Stimulated activated CD4-positive, alpha-beta T cell treated with anti-CD3 and anti-CD28 coated beads, Interleukin-15, amount 100 ng/mL, for 48 hours (primary cell): Measurements from ENCODE around the gene KLRF2.

Source experiments
- DNase-seq, 2 donors: peaks; one replicate each; pipeline ENCODE4 v3.0.0-alpha.2; 2020; ENCODE audit warnings: low read depth in 2 of 2

KLRF2 gene

GRCh38 chr12:9888665-9889273 is 7.5 kb downstream of the KLRF2 start:
- no peak for DNase-seq

- DNase-seq, result no peak
Measured at GRCh38 chr12:9895215-9895971, 14.1 kb downstream of the KLRF2 start.

- no peak for DNase-seq
Measured at GRCh38 chr12:9897535-9897934, 16.2 kb downstream of the KLRF2 start.

GRCh38 chr12:9899209-9899608 is 17.9 kb downstream of the KLRF2 start:
- DNase-seq, result no peak

GRCh38 chr12:9900930-9901329 is 19.6 kb downstream of the KLRF2 start:
- no peak for DNase-seq

GRCh38 chr12:9902539-9903228 is 21.4 kb downstream of the KLRF2 start:
- DNase-seq, result no peak

GRCh38 chr12:9906873-9907272 is 25.6 kb downstream of the KLRF2 start:
- DNase-seq, result no peak

- no peak for DNase-seq
Measured at GRCh38 chr12:9907769-9908168, 26.5 kb downstream of the KLRF2 start.

GRCh38 chr12:9908350-9908749 is 27.1 kb downstream of the KLRF2 start:
- DNase-seq, result no peak

- DNase-seq, result no peak
Measured at GRCh38 chr12:9909724-9910123, 28.4 kb downstream of the KLRF2 start.

- DNase-seq, result no peak
Measured at GRCh38 chr12:9910716-9911421, 29.6 kb downstream of the KLRF2 start.

GRCh38 chr12:9911708-9912107 is 30.4 kb downstream of the KLRF2 start:
- DNase-seq, result no peak

GRCh38 chr12:9919443-9919842 is 38.2 kb downstream of the KLRF2 start:
- no peak for DNase-seq

- no peak for DNase-seq
Measured at GRCh38 chr12:9920451-9920850, 39.2 kb downstream of the KLRF2 start.

GRCh38 chr12:9922429-9922828 is 41.1 kb downstream of the KLRF2 start:
- no peak for DNase-seq

GRCh38 chr12:9925705-9926393 is 44.6 kb downstream of the KLRF2 start:
- no peak for DNase-seq

- DNase-seq, result no peak
Measured at GRCh38 chr12:9926876-9927275, 45.6 kb downstream of the KLRF2 start.

GRCh38 chr12:9928607-9929006 is 47.3 kb downstream of the KLRF2 start:
- no peak for DNase-seq

GRCh38 chr12:9931245-9931644 is 50.0 kb downstream of the KLRF2 start:
- no peak for DNase-seq

- DNase-seq, result no peak
Measured at GRCh38 chr12:9932270-9932669, 51.0 kb downstream of the KLRF2 start, which contains the start of gene CLEC2A. Gene CLEC2A (minus strand): TSS chr12:9932370. CDS start chr12:9932329, 41 bp downstream.

GRCh38 chr12:9933958-9934357 is 52.7 kb downstream of the KLRF2 start:
- no peak for DNase-seq

GRCh38 chr12:9935026-9935425 is 53.7 kb downstream of the KLRF2 start:
- DNase-seq, result no peak
